Measurements from ENCODE around the gene POMGNT2. TPM values are rescaled to one million over a fixed set of nuclear protein-coding genes. Genes with fewer than 3 reads are reported as not detected.

Gene POMGNT2
- total RNA-seq, 3 donors from 2014 or later = 14.6 to 19.0 (median 18.4) TPM

GRCh38 chr3:43095370-43095769 lies 10.5 kb downstream of the POMGNT2 start:
- Histone ChIP-seq H3K27ac (no peak overlapping the region), H3K4me3 (no peak overlapping the region), H3K27me3 (no peaks in the 10 kb centered on the region), H3K9me3 (no peaks in the 10 kb centered on the region), H3K4me1 (no peaks in the 10 kb centered on the region), H3K36me3 (no peaks in the 10 kb centered on the region)
- no peak for DNase-seq (ENCODE audit: low spot score in 2 of 2)
- intact Hi-C loops (cut with DNase I; ENCODE audit: low total_unique reads) = no loop called here
- TF ChIP-seq POLR2A (IDR thresholded peaks at IDR 0.05) = no peak
- no peak for TF ChIP-seq POLR2AphosphoS5 (IDR thresholded peaks at IDR 0.05)
- TF ChIP-seq CTCF (IDR thresholded peaks at IDR 0.05) = no peak

GRCh38 chr3:43094851-43095250 lies 11.0 kb downstream of the POMGNT2 start:
- Histone ChIP-seq H3K27me3 (no peaks in the 10 kb centered on the region), H3K4me1 (no peaks in the 10 kb centered on the region), H3K4me3 (no peak overlapping the region), H3K27ac (no peak overlapping the region), H3K36me3 (no peaks in the 10 kb centered on the region), H3K9me3 (no peaks in the 10 kb centered on the region)
- intact Hi-C loops (cut with DNase I; ENCODE audit: low total_unique reads) = no loop called here
- no peak for DNase-seq (ENCODE audit: low spot score in 2 of 2)
- no peak for TF ChIP-seq CTCF (IDR thresholded peaks at IDR 0.05)
- TF ChIP-seq POLR2AphosphoS5 (IDR thresholded peaks at IDR 0.05) = no peak
- no peak for TF ChIP-seq POLR2A (IDR thresholded peaks at IDR 0.05)

GRCh38 chr3:43094381-43094780 lies 11.5 kb downstream of the POMGNT2 start:
- Histone ChIP-seq H3K9me3 (no peaks in the 10 kb centered on the region), H3K36me3 (no peaks in the 10 kb centered on the region), H3K27ac (no peak overlapping the region), H3K4me3 (no peak overlapping the region), H3K27me3 (no peaks in the 10 kb centered on the region), H3K4me1 (no peaks in the 10 kb centered on the region)
- TF ChIP-seq POLR2A (IDR thresholded peaks at IDR 0.05) (no peak), CTCF (IDR thresholded peaks at IDR 0.05) (no peak), POLR2AphosphoS5 (IDR thresholded peaks at IDR 0.05) (no peak)
- intact Hi-C loops (cut with DNase I; ENCODE audit: low total_unique reads) = no loop called here
- DNase-seq (ENCODE audit: low spot score in 2 of 2) = no peak

- Histone ChIP-seq H3K27me3 (no peaks in the 10 kb centered on the region), H3K4me1 (no peaks in the 10 kb centered on the region), H3K4me3 (no peak overlapping the region), H3K9me3 (no peaks in the 10 kb centered on the region), H3K27ac (no peak overlapping the region), H3K36me3 (no peaks in the 10 kb centered on the region)
- DNase-seq (ENCODE audit: low spot score in 2 of 2) = no peak
- no peak for TF ChIP-seq POLR2AphosphoS5 (IDR thresholded peaks at IDR 0.05)
- TF ChIP-seq CTCF (IDR thresholded peaks at IDR 0.05) = no peak
- no peak for TF ChIP-seq POLR2A (IDR thresholded peaks at IDR 0.05)
- intact Hi-C loops (cut with DNase I; ENCODE audit: low total_unique reads) = no loop called here
Observed at GRCh38 chr3:43093974-43094373, 11.9 kb downstream of the POMGNT2 start.

GRCh38 chr3:43093006-43093405 lies 12.9 kb downstream of the POMGNT2 start:
- Histone ChIP-seq H3K27me3 (no peaks in the 10 kb centered on the region), H3K4me3 (no peak overlapping the region), H3K27ac (no peak overlapping the region), H3K36me3 (no peaks in the 10 kb centered on the region), H3K9me3 (no peaks in the 10 kb centered on the region), H3K4me1 (no peaks in the 10 kb centered on the region)
- DNase-seq (ENCODE audit: low spot score in 2 of 2) = no peak
- intact Hi-C loops (cut with DNase I; ENCODE audit: low total_unique reads) = no loop called here
- TF ChIP-seq POLR2A (IDR thresholded peaks at IDR 0.05) (no peak), CTCF (IDR thresholded peaks at IDR 0.05) (no peak), POLR2AphosphoS5 (IDR thresholded peaks at IDR 0.05) (no peak)
